ENCODE measurements around the gene C2CD3. TPM values are rescaled to one million over a fixed set of nuclear protein-coding genes. Genes with fewer than 3 reads are reported as not detected.
"Not testable (repeated sequence)": the region's sequence is repeated elsewhere in the genome, so short reads cannot be mapped to it uniquely, and the experiment has no call there.

The C2CD3 gene
- total RNA-seq, 2 donors from 2014 or later: 19.9 to 25.7 TPM

DNA sequence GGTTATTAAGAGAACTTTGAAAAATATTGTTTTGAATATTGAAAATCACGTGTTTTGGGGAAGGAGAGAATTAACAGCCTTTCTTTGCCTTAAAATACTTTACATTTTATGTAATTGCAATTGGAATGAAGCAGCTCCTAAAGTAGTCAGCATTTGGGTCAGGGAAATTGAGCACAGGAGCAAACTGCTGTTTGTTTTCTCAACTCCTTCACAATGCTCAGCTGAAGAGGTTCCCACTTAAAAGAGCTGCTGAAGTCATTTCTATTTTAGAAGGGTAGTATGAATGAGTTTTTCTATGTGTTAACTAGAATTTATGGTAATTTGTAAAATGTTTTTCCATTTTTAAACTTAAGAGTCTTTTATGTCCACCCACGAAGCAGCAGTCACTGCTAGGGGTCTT is 180.1 kb downstream of the C2CD3 start:
- Histone ChIP-seq H3K4me1 (no peaks in the 10 kb centered on the region), H3K9ac (ENCODE audit: low read depth in 2 of 2, low read length in 2 of 2) (no peak overlapping the region), H3K27ac (no peak overlapping the region), H3K9me3 (no peaks in the 10 kb centered on the region), H3K27me3 (no peaks in the 10 kb centered on the region), H3K4me3 (no peak overlapping the region), H3K36me3 (no peaks in the 10 kb centered on the region)
- TF ChIP-seq, protein P1, sequence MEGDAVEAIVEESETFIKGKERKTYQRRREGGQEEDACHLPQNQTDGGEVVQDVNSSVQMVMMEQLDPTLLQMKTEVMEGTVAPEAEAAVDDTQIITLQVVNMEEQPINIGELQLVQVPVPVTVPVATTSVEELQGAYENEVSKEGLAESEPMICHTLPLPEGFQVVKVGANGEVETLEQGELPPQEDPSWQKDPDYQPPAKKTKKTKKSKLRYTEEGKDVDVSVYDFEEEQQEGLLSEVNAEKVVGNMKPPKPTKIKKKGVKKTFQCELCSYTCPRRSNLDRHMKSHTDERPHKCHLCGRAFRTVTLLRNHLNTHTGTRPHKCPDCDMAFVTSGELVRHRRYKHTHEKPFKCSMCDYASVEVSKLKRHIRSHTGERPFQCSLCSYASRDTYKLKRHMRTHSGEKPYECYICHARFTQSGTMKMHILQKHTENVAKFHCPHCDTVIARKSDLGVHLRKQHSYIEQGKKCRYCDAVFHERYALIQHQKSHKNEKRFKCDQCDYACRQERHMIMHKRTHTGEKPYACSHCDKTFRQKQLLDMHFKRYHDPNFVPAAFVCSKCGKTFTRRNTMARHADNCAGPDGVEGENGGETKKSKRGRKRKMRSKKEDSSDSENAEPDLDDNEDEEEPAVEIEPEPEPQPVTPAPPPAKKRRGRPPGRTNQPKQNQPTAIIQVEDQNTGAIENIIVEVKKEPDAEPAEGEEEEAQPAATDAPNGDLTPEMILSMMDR (IDR thresholded peaks at IDR 0.05): no peak
- no peak for DNase-seq
- intact Hi-C loops (cut with DNase I): no loop called here

DNA sequence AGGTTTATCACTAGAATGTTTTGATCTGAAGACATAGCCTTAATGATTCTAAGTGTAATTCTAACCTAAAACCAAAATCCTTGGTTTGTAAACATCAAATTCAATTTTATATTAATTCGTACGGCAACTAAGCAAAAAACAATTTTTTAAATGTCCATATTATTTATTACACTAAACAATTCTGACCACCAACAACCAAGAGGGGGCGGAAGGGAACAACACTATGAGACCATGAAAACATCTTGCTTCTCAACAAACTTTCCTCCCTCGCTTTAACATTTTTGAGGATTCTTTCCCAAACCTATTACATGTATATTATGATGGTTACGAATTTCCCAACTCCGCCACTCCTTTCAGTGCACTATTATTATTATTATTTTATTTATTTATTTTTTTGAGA is 181.6 kb downstream of the C2CD3 start:
- H3K9me3 ChIP-seq: no peaks in the 10 kb centered on the region
- no peak overlapping the region for H3K27ac ChIP-seq
- no peaks in the 10 kb centered on the region for H3K27me3 ChIP-seq
- intact Hi-C loops (cut with DNase I): no loop called here
- TF ChIP-seq, protein P1 (IDR thresholded peaks at IDR 0.05): no peak
- no peak overlapping the region for H3K4me3 ChIP-seq
- no peaks in the 10 kb centered on the region for H3K4me1 ChIP-seq
- no peaks in the 10 kb centered on the region for H3K36me3 ChIP-seq
- no peak for DNase-seq
- no peak overlapping the region for H3K9ac ChIP-seq (ENCODE audit: low read depth in 2 of 2, low read length in 2 of 2)

DNA sequence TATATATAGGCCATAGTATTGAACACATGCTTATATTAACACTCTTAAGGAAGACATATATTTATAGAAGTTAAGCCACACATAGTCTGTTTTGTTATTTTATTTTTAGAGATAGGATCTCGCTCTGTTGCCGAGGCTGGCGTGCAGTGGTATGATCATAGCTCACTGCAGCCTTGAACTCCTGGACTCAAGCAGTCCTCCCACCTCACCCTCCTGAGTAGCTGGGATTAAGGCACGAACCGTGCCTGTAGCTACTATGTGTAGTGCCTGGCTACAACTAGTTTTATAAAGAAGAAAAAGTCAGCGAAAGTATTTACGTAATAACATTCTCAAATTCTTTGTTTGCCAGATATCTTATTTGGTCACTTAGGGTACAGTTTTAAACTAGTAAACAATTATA is 182.6 kb downstream of the C2CD3 start:
- no peak overlapping the region for H3K9ac ChIP-seq (ENCODE audit: low read depth in 2 of 2, low read length in 2 of 2)
- no peaks in the 10 kb centered on the region for H3K27me3 ChIP-seq
- intact Hi-C loops (cut with DNase I): no loop called here
- no peaks in the 10 kb centered on the region for H3K4me1 ChIP-seq
- no peak overlapping the region for H3K27ac ChIP-seq
- TF ChIP-seq, protein P1 (IDR thresholded peaks at IDR 0.05): no peak
- H3K36me3 ChIP-seq: no peaks in the 10 kb centered on the region
- no peak overlapping the region for H3K4me3 ChIP-seq
- no peak for DNase-seq
- H3K9me3 ChIP-seq: no peaks in the 10 kb centered on the region

DNA sequence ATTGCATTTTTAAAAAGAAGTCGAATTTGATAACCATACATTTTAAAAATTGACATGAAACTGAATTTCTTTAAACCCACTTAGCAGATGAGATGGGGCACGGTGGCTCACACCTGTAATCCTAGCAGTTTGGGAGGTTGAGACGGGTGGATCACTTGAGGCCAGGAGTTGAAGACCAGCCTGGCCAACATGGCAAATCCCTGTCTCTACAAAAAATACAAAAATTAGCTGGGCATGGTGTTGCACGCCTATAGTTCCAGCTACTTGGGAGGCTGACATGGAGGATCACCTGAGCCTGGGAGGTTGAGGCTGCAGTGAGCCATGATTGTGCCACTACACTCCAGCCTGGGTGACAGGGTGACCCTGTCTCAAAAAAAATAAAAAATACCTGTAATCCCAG is 185.1 kb downstream of the C2CD3 start:
- intact Hi-C loops (cut with DNase I); H3K9me3 ChIP-seq; DNase-seq; H3K27ac ChIP-seq; H3K36me3 ChIP-seq; H3K27me3 ChIP-seq; H3K4me1 ChIP-seq; H3K9ac ChIP-seq (ENCODE audit: low read depth in 2 of 2, low read length in 2 of 2); H3K4me3 ChIP-seq: not testable (repeated sequence)

DNA sequence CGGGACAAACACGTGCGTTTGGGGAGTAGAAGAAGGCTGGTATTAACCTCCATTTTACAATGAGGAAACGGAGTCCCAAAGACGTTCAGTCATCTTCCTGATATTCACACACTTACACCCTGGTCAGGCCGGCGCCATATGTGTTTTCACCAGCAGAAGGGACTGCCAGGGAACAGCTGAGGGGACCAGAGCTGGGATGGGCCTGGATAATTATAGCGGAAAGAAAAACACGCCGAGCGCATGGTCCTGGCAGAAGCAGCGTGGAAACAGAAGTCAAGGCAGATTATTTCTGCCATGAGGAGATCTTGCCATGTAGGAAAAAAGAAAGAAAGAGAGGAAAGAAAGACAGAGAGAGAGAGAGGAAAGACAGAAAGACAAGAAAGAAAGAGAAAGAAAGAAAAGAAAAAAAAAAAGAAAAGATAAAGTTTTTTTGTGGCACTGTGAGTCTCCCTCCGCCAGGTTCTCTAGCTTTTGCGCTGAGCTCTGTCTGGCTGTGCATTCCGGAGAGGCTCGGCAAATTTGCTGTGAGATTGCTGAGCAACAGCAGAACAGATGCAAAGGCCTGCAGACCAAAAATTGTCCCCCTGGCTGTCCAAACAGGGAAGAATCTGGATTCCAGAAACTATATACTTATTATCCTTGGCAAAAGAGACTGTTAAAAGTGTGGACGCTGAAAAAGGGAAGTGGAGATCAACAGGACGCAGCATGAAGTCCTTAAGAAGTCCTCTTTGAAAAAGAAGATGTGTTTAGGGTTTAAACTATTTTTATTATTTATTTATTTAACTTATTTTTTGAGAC is 186.9 kb downstream of the C2CD3 start:
- Histone ChIP-seq H3K9ac (ENCODE audit: low read depth in 2 of 2, low read length in 2 of 2) (peak overlapping the region; percentile 65 to 74), H3K36me3 (no peaks in the 10 kb centered on the region), H3K27ac (peak overlapping the region; percentile 82), H3K4me1 (peaks cover 7% of the 10 kb centered on the region), H3K9me3 (no peaks in the 10 kb centered on the region), H3K4me3 (peak overlapping the region; percentile 53), H3K27me3 (no peaks in the 10 kb centered on the region)
- TF ChIP-seq, protein P1 (IDR thresholded peaks at IDR 0.05): no peak
- intact Hi-C loops (cut with DNase I): no loop called here
- DNase-seq: no peak

DNA sequence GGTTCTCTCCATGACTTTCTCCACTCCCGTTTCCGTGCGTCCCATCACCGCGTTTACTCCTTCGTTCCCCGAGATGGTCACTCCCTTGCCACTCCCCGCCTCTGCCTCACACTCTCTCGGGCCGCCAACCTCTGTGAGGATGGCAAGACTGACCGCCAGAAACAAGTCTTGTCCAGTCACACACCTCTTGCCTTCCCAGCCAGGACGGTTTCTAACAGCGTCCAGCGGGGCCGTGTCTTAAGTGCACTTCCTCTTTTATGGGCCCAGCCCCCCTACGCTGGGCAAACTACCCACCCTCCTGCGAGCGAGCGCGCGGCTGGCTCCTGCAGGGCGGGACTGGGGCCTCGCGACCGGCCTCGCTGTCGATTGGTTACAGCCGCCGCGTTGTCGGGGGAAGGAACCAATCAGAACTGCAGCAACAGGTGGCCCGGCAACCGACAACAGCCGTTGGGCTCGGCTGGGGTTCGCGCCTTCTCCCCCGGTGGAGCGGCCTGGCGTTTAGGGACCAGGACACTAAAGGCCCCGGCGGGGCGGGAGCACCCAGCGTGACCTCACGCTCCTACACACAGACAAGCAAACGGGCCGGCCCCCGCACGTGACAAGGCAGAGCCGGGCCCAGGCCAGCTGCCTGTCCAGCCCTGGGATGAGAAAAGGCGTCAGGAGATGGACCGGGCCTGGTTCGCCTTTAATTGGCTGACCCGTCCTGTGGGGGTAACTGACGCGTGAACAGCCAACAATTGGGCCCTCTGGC is 187.6 kb downstream of the C2CD3 start:
- TF ChIP-seq, protein P1 (IDR thresholded peaks at IDR 0.05): no peak
- peak overlapping the region; percentile 53 for H3K4me3 ChIP-seq
- peak overlapping the region; percentile 74 for H3K9ac ChIP-seq (ENCODE audit: low read depth in 2 of 2, low read length in 2 of 2)
- peak overlapping the region; percentile 82 for H3K27ac ChIP-seq
- H3K9me3 ChIP-seq: no peaks in the 10 kb centered on the region
- peak; percentile 95 for DNase-seq
- intact Hi-C loops (cut with DNase I): no loop called here
- peaks cover 7% of the 10 kb centered on the region for H3K4me1 ChIP-seq
- H3K36me3 ChIP-seq: no peaks in the 10 kb centered on the region
- no peaks in the 10 kb centered on the region for H3K27me3 ChIP-seq

All from colonic mucosa (tissue), 4 donors.